Subcutaneous adipose tissue (tissue), 4 donors: ENCODE measurements around the gene SRSF5. TPM values are rescaled to one million over a fixed set of nuclear protein-coding genes. Genes with fewer than 3 reads are reported as not detected.

ENCODE experiments used
- total RNA-seq, 4 donors: library from RNA; depleted of rRNA; stranded (reverse); fragments of >200 nt; gene quantifications; one replicate each; pipeline ENCODE4 v1.1.0, GENCODE V29; 2016
- TF ChIP-seq, protein P1 (sequence below): fragments of 450-650 bp; IDR thresholded peaks from one replicate; pipeline ENCODE4 v1.5.1; 2016; ENCODE audit warnings: low read depth, mild to moderate bottlenecking, control low read depth, antibody characterized with exemption, moderate library complexity

The SRSF5 gene
- total RNA-seq, 4 donors from 2014 or later = 237 to 435 (median 371) TPM

DNA sequence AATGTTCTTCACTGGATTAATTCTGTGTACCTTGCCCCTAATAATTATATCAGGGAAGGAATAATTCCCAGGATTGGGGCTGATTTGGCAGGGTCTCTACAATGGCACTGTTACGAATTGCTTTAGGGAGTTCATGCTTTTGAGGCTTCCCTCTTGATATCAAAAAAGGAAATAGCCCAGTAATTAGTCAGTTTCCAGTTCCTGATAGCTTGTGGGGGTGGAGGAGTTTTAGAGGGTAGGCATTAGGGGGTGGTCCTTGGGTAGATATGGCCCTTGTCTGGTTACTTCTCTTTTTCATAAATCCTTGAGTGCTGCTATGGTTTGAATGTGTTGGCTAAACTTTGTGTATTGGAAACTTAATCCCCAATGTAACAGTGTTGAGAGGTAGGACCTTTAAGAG lies 6.1 kb upstream of the SRSF5 start:
- TF ChIP-seq, protein P1, sequence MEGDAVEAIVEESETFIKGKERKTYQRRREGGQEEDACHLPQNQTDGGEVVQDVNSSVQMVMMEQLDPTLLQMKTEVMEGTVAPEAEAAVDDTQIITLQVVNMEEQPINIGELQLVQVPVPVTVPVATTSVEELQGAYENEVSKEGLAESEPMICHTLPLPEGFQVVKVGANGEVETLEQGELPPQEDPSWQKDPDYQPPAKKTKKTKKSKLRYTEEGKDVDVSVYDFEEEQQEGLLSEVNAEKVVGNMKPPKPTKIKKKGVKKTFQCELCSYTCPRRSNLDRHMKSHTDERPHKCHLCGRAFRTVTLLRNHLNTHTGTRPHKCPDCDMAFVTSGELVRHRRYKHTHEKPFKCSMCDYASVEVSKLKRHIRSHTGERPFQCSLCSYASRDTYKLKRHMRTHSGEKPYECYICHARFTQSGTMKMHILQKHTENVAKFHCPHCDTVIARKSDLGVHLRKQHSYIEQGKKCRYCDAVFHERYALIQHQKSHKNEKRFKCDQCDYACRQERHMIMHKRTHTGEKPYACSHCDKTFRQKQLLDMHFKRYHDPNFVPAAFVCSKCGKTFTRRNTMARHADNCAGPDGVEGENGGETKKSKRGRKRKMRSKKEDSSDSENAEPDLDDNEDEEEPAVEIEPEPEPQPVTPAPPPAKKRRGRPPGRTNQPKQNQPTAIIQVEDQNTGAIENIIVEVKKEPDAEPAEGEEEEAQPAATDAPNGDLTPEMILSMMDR = no peak

DNA sequence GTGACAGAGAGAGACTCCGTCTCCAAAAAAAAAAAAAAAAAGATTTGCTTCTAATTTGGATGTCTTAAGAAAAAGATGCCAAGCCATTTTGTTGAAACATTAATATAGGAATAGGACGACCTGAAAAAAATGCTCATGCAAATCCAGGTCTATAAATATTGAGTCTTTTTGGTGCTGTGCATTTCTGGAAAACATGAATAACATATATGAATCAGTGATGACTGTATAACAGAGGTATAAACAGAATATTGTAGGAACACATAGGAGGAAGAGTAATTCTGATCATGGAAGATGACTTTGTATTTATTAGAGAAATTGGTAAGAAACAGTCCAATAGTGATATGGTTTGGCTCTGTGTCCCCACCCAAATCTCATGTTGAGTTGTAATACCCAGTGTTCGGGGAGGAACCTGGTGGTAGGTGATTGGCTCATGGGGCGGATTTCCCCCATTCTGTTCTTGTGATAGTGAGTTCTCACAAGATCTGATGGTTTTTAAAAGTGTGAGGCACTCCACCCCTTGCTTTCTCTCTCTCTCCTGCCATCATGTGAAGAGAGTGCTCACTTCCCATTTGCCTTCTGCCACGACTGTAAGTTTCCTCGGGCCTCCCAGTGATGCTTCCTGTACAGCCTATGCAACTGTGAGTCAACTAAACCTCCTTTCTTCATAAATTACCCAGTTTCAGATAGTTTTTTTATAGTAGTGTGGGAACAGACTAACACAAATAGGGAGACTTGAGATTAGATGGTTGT lies 3.0 kb upstream of the SRSF5 start:
- TF ChIP-seq, protein P1 = no peak

DNA sequence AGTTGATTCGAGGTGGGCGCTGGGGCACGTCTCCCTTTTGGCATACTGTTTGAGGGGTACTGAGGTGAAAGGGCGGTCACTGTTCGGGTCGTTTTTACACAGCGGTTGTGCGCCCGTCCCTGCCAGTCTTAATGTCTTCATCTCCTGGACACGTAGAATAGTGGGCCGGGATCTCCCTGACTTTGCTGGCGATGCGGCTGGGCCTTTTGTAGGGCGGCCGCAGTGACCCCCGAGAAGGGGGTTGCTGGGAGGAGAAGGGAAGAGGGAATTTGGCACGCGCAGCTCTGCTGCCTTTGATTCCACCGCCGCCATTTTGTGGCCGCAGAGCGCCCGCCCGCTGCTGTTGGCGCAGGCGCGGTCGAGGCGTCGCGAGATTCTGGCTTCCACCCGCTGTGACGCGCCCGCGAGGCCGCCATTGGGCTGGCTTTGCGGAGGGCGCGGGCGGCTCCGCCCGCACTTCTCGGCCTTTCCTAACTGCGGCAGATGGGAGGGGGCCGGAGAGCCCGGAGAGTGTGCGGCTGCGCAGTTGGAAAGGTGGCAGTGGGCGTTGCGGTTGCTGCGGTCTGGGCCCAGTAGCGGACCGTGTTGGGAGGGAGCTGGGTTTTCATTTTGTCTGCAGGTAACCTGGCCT lies 542 bp downstream of the SRSF5 start:
- TF ChIP-seq, protein P1 = no peak

DNA sequence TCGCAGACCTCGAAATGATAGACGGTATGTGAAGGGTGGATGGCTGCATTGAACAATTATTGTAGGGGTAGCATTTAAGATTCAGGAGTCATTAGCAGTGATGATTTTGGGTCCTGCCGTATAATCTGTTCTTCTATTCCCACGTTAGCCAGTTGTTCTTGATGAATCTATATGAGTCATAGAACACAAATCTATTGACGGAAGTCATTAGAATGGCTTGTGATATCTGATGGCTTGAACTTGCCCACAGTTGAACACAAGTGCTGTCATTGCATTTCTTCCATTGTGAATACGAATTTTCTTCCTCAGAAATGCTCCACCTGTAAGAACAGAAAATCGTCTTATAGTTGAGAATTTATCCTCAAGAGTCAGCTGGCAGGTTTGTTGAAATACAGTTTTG lies 1.9 kb downstream of the SRSF5 start:
- TF ChIP-seq, protein P1 = no peak

DNA sequence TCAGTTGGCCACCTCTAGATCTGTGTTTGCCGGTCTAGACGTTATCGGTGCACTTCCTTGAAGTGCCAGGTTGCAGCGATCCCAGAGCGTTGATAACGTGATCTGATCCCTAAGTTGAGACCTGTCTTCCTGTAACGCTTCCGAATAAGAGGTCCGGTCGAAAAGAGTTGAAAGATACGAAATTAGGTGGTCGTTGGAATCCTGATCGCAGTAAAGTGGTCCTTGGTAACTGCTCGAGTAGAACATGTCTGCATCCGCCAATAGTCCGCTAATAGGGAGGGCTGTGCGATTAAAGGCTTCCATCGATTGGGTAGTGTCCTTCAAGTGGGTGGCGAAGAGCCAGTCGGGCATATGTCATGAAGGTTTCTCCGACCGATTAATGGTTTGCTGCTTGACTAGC lies 2.7 kb downstream of the SRSF5 start:
- TF ChIP-seq, protein P1 = no peak

DNA sequence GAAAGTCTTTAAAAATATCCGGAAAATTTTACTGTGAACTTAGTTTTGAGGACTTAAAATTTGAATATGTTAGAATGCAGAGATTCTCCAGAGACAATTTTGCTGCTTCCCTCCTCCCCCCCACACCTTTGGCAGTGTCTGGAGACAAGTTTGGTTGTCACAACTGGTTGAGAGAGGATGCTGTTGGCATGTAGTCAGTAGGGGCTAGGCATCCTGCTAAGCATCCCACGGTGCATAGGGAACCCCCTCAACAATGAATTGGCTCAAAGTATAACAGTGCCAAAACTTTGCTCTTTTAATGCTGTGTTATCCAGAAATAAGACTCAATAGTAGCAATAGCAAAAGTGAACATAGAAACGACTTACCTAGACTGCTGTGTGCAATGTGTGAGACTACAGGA lies 3.6 kb downstream of the SRSF5 start:
- TF ChIP-seq, protein P1 = no peak

DNA sequence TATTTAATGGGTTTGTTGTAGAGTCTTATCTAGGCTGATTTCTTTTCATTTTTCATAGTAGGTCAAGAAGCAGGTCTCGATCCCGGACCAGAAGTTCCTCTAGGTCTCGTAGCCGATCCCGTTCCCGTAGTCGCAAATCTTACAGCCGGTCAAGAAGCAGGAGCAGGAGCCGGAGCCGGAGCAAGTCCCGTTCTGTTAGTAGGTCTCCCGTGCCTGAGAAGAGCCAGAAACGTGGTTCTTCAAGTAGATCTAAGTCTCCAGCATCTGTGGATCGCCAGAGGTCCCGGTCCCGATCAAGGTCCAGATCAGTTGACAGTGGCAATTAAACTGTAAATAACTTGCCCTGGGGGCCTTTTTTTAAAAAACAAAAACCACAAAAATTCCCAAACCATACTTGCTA lies 4.2 kb downstream of the SRSF5 start:
- TF ChIP-seq, protein P1 = no peak
